MM.1S (cell line): ENCODE measurements around the gene SLC18A3.

ENCODE experiments used
- DNase-seq: peaks from one replicate; pipeline ENCODE4 v3.0.0-alpha.2; 2015
- H2AFZ ChIP-seq: fragments of 300-600 bp; sonication (generic); 2 replicates; pipeline ENCODE4 v1.6.0; 2016; ENCODE audit warnings: antibody characterized with exemption, low read length
- H3F3A ChIP-seq: fragments of 300-600 bp; sonication (generic); 2 replicates; pipeline ENCODE4 v1.6.1; 2016; ENCODE audit warnings: mild to moderate bottlenecking, antibody characterized with exemption, low read length, moderate library complexity, mixed read lengths; ENCODE audit not compliant: insufficient read depth
- H3K27ac ChIP-seq: fragments of 300-600 bp; sonication (generic); 2 replicates; pipeline ENCODE4 v1.5.1; 2016; ENCODE audit warnings: mild to moderate bottlenecking, low read length
- H3K27me3 ChIP-seq: fragments of 300-600 bp; sonication (generic); replicated peaks from 2 replicates; pipeline ENCODE4 v1.6.0; 2016; ENCODE audit warnings: low read length; ENCODE audit not compliant: insufficient read depth
- H3K36me3 ChIP-seq: fragments of 300-600 bp; sonication (generic); replicated peaks from 2 replicates; pipeline ENCODE4 v1.6.1; 2016; ENCODE audit warnings: mild to moderate bottlenecking, low read length, mixed read lengths; ENCODE audit not compliant: insufficient read depth
- H3K4me1 ChIP-seq: fragments of 300-600 bp; sonication (generic); 2 replicates; pipeline ENCODE4 v1.6.1; 2016; ENCODE audit warnings: low read length, mixed read lengths
- H3K4me2 ChIP-seq: fragments of 300-600 bp; sonication (generic); 2 replicates; pipeline ENCODE4 v1.6.0; 2016; ENCODE audit warnings: low read depth, low read length
- H3K4me3 ChIP-seq: fragments of 300-600 bp; sonication (generic); 2 replicates; pipeline ENCODE4 v1.5.1; 2016; ENCODE audit warnings: low read length, mixed read lengths
- H3K79me2 ChIP-seq: fragments of 300-600 bp; sonication (generic); 2 replicates; pipeline ENCODE4 v1.6.1; 2016; ENCODE audit warnings: mixed run types, low read length, mixed read lengths
- H3K9ac ChIP-seq: fragments of 300-600 bp; sonication (generic); 2 replicates; pipeline ENCODE4 v1.6.1; 2016; ENCODE audit warnings: low read length, mixed read lengths
- H3K9me2 ChIP-seq: fragments of 300-600 bp; sonication (generic); replicated peaks from 2 replicates; pipeline ENCODE4 v1.6.1; 2016; ENCODE audit warnings: mild to moderate bottlenecking, low read length, mixed read lengths; ENCODE audit not compliant: insufficient read depth
- H3K9me3 ChIP-seq: fragments of 300-600 bp; sonication (generic); replicated peaks from 2 replicates; pipeline ENCODE4 v1.6.1; 2016; ENCODE audit warnings: mild to moderate bottlenecking, low read length, mixed read lengths; ENCODE audit not compliant: insufficient read depth
- H4K20me1 ChIP-seq: fragments of 300-600 bp; sonication (generic); 2 replicates; pipeline ENCODE4 v1.6.1; 2016; ENCODE audit warnings: mild to moderate bottlenecking, low read length, moderate library complexity, mixed read lengths; ENCODE audit not compliant: insufficient read depth
- EZH2 ChIP-seq: fragments of 300-600 bp; sonication (generic); optimal IDR thresholded peaks from 2 replicates; pipeline ENCODE3; 2017; ENCODE audit warnings: low read depth, mild to moderate bottlenecking, antibody characterized with exemption, low read length, mixed read lengths
- EZH2phosphoT487 ChIP-seq: fragments of 300-600 bp; sonication (generic); IDR thresholded peaks from 2 replicates; pipeline ENCODE4 v1.6.1; 2018; ENCODE audit warnings: antibody characterized with exemption, low read length
- TF ChIP-seq, protein P1 (sequence below): fragments of 300-600 bp; sonication (generic); IDR thresholded peaks from 2 replicates; pipeline ENCODE4 v1.5.1; 2016; ENCODE audit warnings: antibody characterized with exemption, low read length, mixed read lengths

The SLC18A3 gene

DNA sequence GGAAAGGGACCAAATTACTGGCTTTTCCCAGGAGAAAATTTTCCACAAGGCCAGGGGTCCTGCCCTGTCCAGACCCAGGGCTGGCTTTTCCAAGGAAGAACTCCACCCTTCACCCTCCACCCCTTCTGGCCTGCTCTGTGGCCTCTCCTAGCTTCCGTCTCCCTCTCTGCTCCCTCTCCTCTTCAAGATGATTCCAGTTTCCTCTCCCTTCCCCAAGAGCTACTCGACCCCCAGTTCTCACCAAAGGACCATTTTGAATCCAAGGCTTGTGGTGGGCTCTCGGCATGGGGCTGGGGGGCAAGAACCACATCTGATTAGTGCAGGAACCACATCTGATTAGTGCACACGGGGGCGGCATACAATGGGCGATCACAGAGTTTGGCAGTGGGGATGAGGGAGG, 11.5 kb downstream of the SLC18A3 start:
- H3F3A ChIP-seq = no peaks in the 10 kb centered on the region
- no peak overlapping the region for H2AFZ ChIP-seq
- H3K4me2 ChIP-seq = no peak overlapping the region
- H3K27me3 ChIP-seq = peaks cover 25% of the 10 kb centered on the region
- H3K4me1 ChIP-seq = no peaks in the 10 kb centered on the region
- H3K9me3 ChIP-seq = no peaks in the 10 kb centered on the region
- H3K36me3 ChIP-seq = no peaks in the 10 kb centered on the region
- TF ChIP-seq EZH2 = no peak
- no peak for TF ChIP-seq EZH2phosphoT487
- TF ChIP-seq, protein P1, sequence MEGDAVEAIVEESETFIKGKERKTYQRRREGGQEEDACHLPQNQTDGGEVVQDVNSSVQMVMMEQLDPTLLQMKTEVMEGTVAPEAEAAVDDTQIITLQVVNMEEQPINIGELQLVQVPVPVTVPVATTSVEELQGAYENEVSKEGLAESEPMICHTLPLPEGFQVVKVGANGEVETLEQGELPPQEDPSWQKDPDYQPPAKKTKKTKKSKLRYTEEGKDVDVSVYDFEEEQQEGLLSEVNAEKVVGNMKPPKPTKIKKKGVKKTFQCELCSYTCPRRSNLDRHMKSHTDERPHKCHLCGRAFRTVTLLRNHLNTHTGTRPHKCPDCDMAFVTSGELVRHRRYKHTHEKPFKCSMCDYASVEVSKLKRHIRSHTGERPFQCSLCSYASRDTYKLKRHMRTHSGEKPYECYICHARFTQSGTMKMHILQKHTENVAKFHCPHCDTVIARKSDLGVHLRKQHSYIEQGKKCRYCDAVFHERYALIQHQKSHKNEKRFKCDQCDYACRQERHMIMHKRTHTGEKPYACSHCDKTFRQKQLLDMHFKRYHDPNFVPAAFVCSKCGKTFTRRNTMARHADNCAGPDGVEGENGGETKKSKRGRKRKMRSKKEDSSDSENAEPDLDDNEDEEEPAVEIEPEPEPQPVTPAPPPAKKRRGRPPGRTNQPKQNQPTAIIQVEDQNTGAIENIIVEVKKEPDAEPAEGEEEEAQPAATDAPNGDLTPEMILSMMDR = no peak
- DNase-seq = no peak
- no peaks in the 10 kb centered on the region for H3K79me2 ChIP-seq
- no peaks in the 10 kb centered on the region for H3K9me2 ChIP-seq
- no peak overlapping the region for H3K4me3 ChIP-seq
- H3K9ac ChIP-seq = no peak overlapping the region
- no peaks in the 10 kb centered on the region for H4K20me1 ChIP-seq
- no peak overlapping the region for H3K27ac ChIP-seq

DNA sequence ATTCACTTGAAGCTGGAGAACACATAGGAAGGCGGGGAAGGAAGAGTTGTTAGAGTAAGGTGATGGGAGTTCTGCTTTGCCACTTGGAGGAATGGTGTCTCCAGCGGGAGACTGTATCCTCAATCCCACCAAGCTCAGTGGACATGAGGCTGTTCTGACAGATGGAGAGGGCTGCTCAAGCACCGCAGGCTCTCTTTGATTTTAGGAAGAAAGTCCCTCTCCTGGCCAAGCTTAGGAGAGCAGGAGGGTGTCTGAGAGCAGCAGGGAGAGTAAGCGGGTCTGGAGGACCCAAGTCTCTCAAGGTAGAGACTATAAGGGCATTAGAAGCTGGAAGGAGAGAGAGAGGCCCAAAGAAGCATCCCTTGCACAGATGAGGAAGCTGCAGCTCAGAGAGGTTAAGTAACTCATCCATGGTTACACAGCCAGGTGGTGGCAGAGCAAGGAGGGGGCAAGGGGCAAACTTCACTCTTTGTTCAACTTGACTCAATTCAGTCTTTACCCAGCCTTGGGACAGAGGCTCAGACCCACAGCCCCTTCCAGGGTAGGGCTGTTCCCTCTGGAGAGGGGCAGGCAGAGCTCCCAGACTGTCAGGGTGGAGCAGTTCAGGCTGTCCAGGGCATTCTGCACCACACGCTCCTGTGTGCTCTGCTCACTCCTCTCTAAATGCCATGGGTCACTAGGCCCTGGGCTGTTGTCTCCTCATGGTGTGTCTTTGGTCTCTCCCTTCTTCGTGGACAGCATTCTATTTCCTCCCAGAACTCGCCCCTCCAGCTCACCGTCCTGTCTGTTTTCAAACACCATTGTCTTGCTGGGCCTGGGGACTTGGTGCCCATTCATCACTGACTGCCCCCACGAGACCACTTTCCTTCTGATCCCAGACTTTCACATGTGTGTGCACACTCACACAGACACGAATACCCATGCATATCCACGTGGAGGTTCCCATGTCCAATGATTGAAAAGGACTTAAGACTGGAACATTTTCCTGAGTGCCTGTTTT, 12.6 kb downstream of the SLC18A3 start:
- no peak overlapping the region for H3K4me3 ChIP-seq
- H3K9me2 ChIP-seq = no peaks in the 10 kb centered on the region
- TF ChIP-seq EZH2phosphoT487 (no peak), EZH2 (no peak)
- TF ChIP-seq, protein P1 = no peak
- no peaks in the 10 kb centered on the region for H3K4me1 ChIP-seq
- H2AFZ ChIP-seq = no peak overlapping the region
- no peak overlapping the region for H3K4me2 ChIP-seq
- DNase-seq = no peak
- H3K9ac ChIP-seq = no peak overlapping the region
- H4K20me1 ChIP-seq = no peaks in the 10 kb centered on the region
- H3F3A ChIP-seq = no peaks in the 10 kb centered on the region
- no peaks in the 10 kb centered on the region for H3K36me3 ChIP-seq
- no peak overlapping the region for H3K27ac ChIP-seq
- no peaks in the 10 kb centered on the region for H3K9me3 ChIP-seq
- no peaks in the 10 kb centered on the region for H3K79me2 ChIP-seq
- peaks cover 25% of the 10 kb centered on the region for H3K27me3 ChIP-seq

DNA sequence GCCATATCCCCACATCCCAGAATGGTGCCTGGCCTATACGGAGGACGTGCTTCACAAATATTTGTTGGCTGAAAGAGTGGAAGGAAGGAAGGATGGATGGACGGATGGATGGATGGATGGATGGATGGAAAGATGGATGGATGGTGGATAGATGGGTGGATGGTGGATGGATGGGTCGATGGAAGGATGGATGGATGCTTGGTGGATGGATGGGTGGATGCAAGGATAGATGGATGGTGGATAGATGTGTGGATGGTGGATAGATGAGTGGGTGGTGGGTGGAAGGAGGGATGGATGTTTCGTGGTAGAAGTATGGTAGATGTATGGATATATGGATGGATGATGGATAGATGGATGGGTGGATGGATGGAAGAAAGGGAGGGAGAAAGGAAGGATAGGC, 14.5 kb downstream of the SLC18A3 start:
- no peak overlapping the region for H3K4me2 ChIP-seq

More for the DNA sequence above, 14.5 kb downstream of the SLC18A3 start:
- no peaks in the 10 kb centered on the region for H3K9me2 ChIP-seq
- no peaks in the 10 kb centered on the region for H4K20me1 ChIP-seq
- no peak for DNase-seq
- peaks cover 7% of the 10 kb centered on the region; the same call in 1 of the 2 replicates for H3K27me3 ChIP-seq
- H3K36me3 ChIP-seq = no peaks in the 10 kb centered on the region
- H3F3A ChIP-seq = no peaks in the 10 kb centered on the region
- H3K9me3 ChIP-seq = no peaks in the 10 kb centered on the region
- H3K4me1 ChIP-seq = no peaks in the 10 kb centered on the region
- no peak overlapping the region for H3K4me3 ChIP-seq
- H3K9ac ChIP-seq = no peak overlapping the region
- no peaks in the 10 kb centered on the region for H3K79me2 ChIP-seq
- no peak for TF ChIP-seq EZH2
- TF ChIP-seq, protein P1 = no peak
- TF ChIP-seq EZH2phosphoT487 = no peak
- H3K27ac ChIP-seq = no peak overlapping the region
- H2AFZ ChIP-seq = no peak overlapping the region
